MM.1S (cell line): ENCODE measurements around the gene SCARB2.

ENCODE experiments used
- DNase-seq: peaks from one replicate; pipeline ENCODE4 v3.0.0-alpha.2; 2015
- H2AFZ ChIP-seq: fragments of 300-600 bp; sonication (generic); 2 replicates; pipeline ENCODE4 v1.6.0; 2016; ENCODE audit warnings: antibody characterized with exemption, low read length
- H3F3A ChIP-seq: fragments of 300-600 bp; sonication (generic); 2 replicates; pipeline ENCODE4 v1.6.1; 2016; ENCODE audit warnings: mild to moderate bottlenecking, antibody characterized with exemption, low read length, moderate library complexity, mixed read lengths; ENCODE audit not compliant: insufficient read depth
- H3K27ac ChIP-seq: fragments of 300-600 bp; sonication (generic); 2 replicates; pipeline ENCODE4 v1.5.1; 2016; ENCODE audit warnings: mild to moderate bottlenecking, low read length
- H3K27me3 ChIP-seq: fragments of 300-600 bp; sonication (generic); replicated peaks from 2 replicates; pipeline ENCODE4 v1.6.0; 2016; ENCODE audit warnings: low read length; ENCODE audit not compliant: insufficient read depth
- H3K36me3 ChIP-seq: fragments of 300-600 bp; sonication (generic); replicated peaks from 2 replicates; pipeline ENCODE4 v1.6.1; 2016; ENCODE audit warnings: mild to moderate bottlenecking, low read length, mixed read lengths; ENCODE audit not compliant: insufficient read depth
- H3K4me1 ChIP-seq: fragments of 300-600 bp; sonication (generic); 2 replicates; pipeline ENCODE4 v1.6.1; 2016; ENCODE audit warnings: low read length, mixed read lengths
- H3K4me2 ChIP-seq: fragments of 300-600 bp; sonication (generic); 2 replicates; pipeline ENCODE4 v1.6.0; 2016; ENCODE audit warnings: low read depth, low read length
- H3K4me3 ChIP-seq: fragments of 300-600 bp; sonication (generic); 2 replicates; pipeline ENCODE4 v1.5.1; 2016; ENCODE audit warnings: low read length, mixed read lengths
- H3K79me2 ChIP-seq: fragments of 300-600 bp; sonication (generic); 2 replicates; pipeline ENCODE4 v1.6.1; 2016; ENCODE audit warnings: mixed run types, low read length, mixed read lengths
- H3K9ac ChIP-seq: fragments of 300-600 bp; sonication (generic); 2 replicates; pipeline ENCODE4 v1.6.1; 2016; ENCODE audit warnings: low read length, mixed read lengths
- H3K9me2 ChIP-seq: fragments of 300-600 bp; sonication (generic); replicated peaks from 2 replicates; pipeline ENCODE4 v1.6.1; 2016; ENCODE audit warnings: mild to moderate bottlenecking, low read length, mixed read lengths; ENCODE audit not compliant: insufficient read depth
- H3K9me3 ChIP-seq: fragments of 300-600 bp; sonication (generic); replicated peaks from 2 replicates; pipeline ENCODE4 v1.6.1; 2016; ENCODE audit warnings: mild to moderate bottlenecking, low read length, mixed read lengths; ENCODE audit not compliant: insufficient read depth
- H4K20me1 ChIP-seq: fragments of 300-600 bp; sonication (generic); 2 replicates; pipeline ENCODE4 v1.6.1; 2016; ENCODE audit warnings: mild to moderate bottlenecking, low read length, moderate library complexity, mixed read lengths; ENCODE audit not compliant: insufficient read depth
- CTCF ChIP-seq: fragments of 300-600 bp; sonication (generic); IDR thresholded peaks from 2 replicates; pipeline ENCODE4 v1.5.1; 2016; ENCODE audit warnings: antibody characterized with exemption, low read length, mixed read lengths
- EZH2 ChIP-seq: fragments of 300-600 bp; sonication (generic); optimal IDR thresholded peaks from 2 replicates; pipeline ENCODE3; 2017; ENCODE audit warnings: low read depth, mild to moderate bottlenecking, antibody characterized with exemption, low read length, mixed read lengths
- EZH2phosphoT487 ChIP-seq: fragments of 300-600 bp; sonication (generic); IDR thresholded peaks from 2 replicates; pipeline ENCODE4 v1.6.1; 2018; ENCODE audit warnings: antibody characterized with exemption, low read length

SCARB2 gene

GRCh38 chr4:76207549-76207948 lies 6.1 kb downstream of the SCARB2 start:
- no peak for TF ChIP-seq EZH2phosphoT487
- TF ChIP-seq CTCF, result no peak
- TF ChIP-seq EZH2, result no peak
- Histone ChIP-seq H3K4me1 (peaks cover 67% of the 10 kb centered on the region), H3K27ac (no peak overlapping the region), H3F3A (peaks cover 22% of the 10 kb centered on the region), H3K79me2 (peaks cover 100% of the 10 kb centered on the region), H3K4me2 (peak overlapping the region; percentile 57; the same call in 1 of the 2 replicates), H3K36me3 (no peaks in the 10 kb centered on the region), H3K9me3 (no peaks in the 10 kb centered on the region), H3K27me3 (no peaks in the 10 kb centered on the region), H2AFZ (no peak overlapping the region), H3K9ac (no peak overlapping the region), H3K4me3 (no peak overlapping the region), H3K9me2 (no peaks in the 10 kb centered on the region), H4K20me1 (no peaks in the 10 kb centered on the region)
- no peak for DNase-seq

- DNase-seq, result no peak
- Histone ChIP-seq H3K9me2 (no peaks in the 10 kb centered on the region), H3F3A (peaks cover 21% of the 10 kb centered on the region), H2AFZ (no peak overlapping the region), H3K79me2 (peaks cover 100% of the 10 kb centered on the region), H3K4me2 (no peak overlapping the region), H3K27me3 (no peaks in the 10 kb centered on the region), H3K9me3 (no peaks in the 10 kb centered on the region), H3K27ac (no peak overlapping the region), H3K4me1 (peaks cover 76% of the 10 kb centered on the region), H4K20me1 (no peaks in the 10 kb centered on the region), H3K9ac (no peak overlapping the region), H3K36me3 (no peaks in the 10 kb centered on the region), H3K4me3 (no peak overlapping the region)
- TF ChIP-seq EZH2 (no peak), EZH2phosphoT487 (no peak), CTCF (no peak)
These were observed 7.2 kb downstream of the SCARB2 start for GRCh38 chr4:76206222-76206942.

GRCh38 chr4:76205476-76205875 lies 8.1 kb downstream of the SCARB2 start:
- H3K4me3 ChIP-seq, result no peak overlapping the region
- no peaks in the 10 kb centered on the region for H3K36me3 ChIP-seq
- no peak overlapping the region for H3K9ac ChIP-seq
- H2AFZ ChIP-seq, result no peak overlapping the region
- no peak for TF ChIP-seq CTCF
- no peak for TF ChIP-seq EZH2
- no peak for TF ChIP-seq EZH2phosphoT487
- peak overlapping the region; percentile 3; the same call in 1 of the 2 replicates for H3K27ac ChIP-seq
- H3K9me3 ChIP-seq, result no peaks in the 10 kb centered on the region
- H3K4me2 ChIP-seq, result peak overlapping the region; percentile 27; the same call in 1 of the 2 replicates
- H3F3A ChIP-seq, result peaks cover 30% of the 10 kb centered on the region
- no peaks in the 10 kb centered on the region for H3K9me2 ChIP-seq
- H3K79me2 ChIP-seq, result peaks cover 100% of the 10 kb centered on the region
- H4K20me1 ChIP-seq, result no peaks in the 10 kb centered on the region
- peaks cover 85% of the 10 kb centered on the region for H3K4me1 ChIP-seq
- DNase-seq, result no peak
- H3K27me3 ChIP-seq, result no peaks in the 10 kb centered on the region
